Epithelial cell of proximal tubule (primary cell): Measurements from ENCODE around the gene DOCK7. TPM values are rescaled to one million over a fixed set of nuclear protein-coding genes. Genes with fewer than 3 reads are reported as not detected.

ENCODE experiments used
- DNase-seq: peaks from one replicate; pipeline ENCODE4 v3.0.0-alpha.2; 2011; ENCODE audit warnings: low read depth
- H3K4me3 ChIP-seq: 2 replicates; pipeline ENCODE4 v1.5.1; 2011; ENCODE audit warnings: low read depth, mild to moderate bottlenecking, low read length
- total RNA-seq: library from RNA; depleted of rRNA; stranded (reverse); fragments of >200 nt; gene quantifications from 2 replicates; pipeline ENCODE4 v1.2.3, GENCODE V29; 2015
- TF ChIP-seq, protein P1 (sequence below): conservative IDR thresholded peaks from 2 replicates; pipeline ENCODE4 v1.5.1; 2012; ENCODE audit warnings: low read depth, mild to moderate bottlenecking, low read length

DOCK7 gene
- total RNA-seq, 1 donor from 2014 or later = 72.9 TPM

GRCh38 chr1:62448221-62448933, 239.8 kb downstream of the DOCK7 start:
- no peak overlapping the region for H3K4me3 ChIP-seq
- TF ChIP-seq, protein P1, sequence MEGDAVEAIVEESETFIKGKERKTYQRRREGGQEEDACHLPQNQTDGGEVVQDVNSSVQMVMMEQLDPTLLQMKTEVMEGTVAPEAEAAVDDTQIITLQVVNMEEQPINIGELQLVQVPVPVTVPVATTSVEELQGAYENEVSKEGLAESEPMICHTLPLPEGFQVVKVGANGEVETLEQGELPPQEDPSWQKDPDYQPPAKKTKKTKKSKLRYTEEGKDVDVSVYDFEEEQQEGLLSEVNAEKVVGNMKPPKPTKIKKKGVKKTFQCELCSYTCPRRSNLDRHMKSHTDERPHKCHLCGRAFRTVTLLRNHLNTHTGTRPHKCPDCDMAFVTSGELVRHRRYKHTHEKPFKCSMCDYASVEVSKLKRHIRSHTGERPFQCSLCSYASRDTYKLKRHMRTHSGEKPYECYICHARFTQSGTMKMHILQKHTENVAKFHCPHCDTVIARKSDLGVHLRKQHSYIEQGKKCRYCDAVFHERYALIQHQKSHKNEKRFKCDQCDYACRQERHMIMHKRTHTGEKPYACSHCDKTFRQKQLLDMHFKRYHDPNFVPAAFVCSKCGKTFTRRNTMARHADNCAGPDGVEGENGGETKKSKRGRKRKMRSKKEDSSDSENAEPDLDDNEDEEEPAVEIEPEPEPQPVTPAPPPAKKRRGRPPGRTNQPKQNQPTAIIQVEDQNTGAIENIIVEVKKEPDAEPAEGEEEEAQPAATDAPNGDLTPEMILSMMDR = no peak
- no peak for DNase-seq

DNA sequence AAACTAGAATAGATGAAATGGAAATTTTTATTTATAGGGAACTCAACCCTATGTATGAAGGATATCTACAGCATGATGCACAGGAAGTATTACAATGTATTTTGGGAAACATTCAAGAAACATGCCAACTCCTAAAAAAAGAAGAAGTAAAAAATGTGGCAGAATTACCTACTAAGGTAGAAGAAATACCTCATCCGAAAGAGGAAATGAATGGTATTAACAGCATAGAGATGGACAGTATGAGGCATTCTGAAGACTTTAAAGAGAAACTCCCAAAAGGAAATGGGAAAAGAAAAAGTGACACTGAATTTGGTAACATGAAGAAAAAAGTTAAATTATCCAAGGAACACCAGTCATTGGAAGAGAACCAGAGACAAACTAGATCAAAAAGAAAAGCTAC, 243.5 kb downstream of the DOCK7 start:
- no peak overlapping the region for H3K4me3 ChIP-seq
- no peak for DNase-seq
- TF ChIP-seq, protein P1 = no peak

DNA sequence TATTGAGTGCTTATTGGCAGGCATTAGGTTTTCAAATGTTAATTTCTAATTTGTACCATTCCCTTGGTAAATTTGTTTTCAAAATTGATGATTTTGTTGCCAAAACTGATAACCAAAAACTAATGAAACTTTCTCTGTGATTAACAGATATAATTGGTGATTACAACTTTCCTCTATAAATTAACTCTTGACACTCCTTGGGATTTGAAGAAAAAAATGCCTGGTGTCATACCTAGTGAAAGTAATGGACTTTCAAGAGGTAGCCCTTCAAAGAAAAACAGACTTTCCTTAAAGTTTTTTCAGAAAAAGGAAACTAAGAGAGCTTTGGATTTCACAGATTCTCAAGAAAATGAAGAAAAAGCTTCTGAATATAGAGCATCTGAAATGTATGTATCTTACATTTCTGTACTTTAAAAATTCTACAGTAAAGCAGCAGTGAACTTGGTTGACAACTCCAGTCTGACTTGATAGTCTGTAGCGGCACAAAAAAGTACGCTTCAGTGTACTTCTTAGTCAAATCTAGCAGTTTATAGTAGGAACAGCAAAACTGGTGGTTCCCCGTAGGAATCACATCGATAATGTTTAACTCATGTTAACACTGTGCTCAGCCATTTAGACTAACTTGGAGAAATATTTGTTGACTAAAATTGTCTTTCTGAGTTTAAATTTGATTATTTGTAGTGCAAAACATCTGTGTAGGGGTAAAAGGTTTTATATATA, 248.4 kb downstream of the DOCK7 start:
- DNase-seq = peak; percentile 52
- peak overlapping the region; percentile 30 for H3K4me3 ChIP-seq
- TF ChIP-seq, protein P1 = no peak

GRCh38 chr1:62438163-62438562, 250.0 kb downstream of the DOCK7 start:
- DNase-seq = no peak
- TF ChIP-seq, protein P1 = no peak
- peak overlapping the region; percentile 97 for H3K4me3 ChIP-seq

- peak overlapping the region; percentile 97 for H3K4me3 ChIP-seq
- no peak for DNase-seq
- TF ChIP-seq, protein P1 = no peak
Measured at GRCh38 chr1:62437273-62437940, 250.8 kb downstream of the DOCK7 start.

- H3K4me3 ChIP-seq = peak within 1 kb of the TSS; percentile 97
- TF ChIP-seq, protein P1 = no peak
- peak; percentile 98 for DNase-seq
Measured at GRCh38 chr1:62436466-62437272, 251.5 kb downstream of the DOCK7 start, which contains the start of gene USP1. TSS of gene USP1 (plus strand) at chr1:62437049. CDS start at chr1:62439868, 2,819 bp downstream.
